Ascending aorta (tissue), 2 donors: ENCODE data around the gene MMS22L. TPM values are rescaled to one million over a fixed set of nuclear protein-coding genes. Genes with fewer than 3 reads are reported as not detected.

Experiments
- DNase-seq, 2 donors: peaks; one replicate each; pipeline ENCODE4 v3.0.0-alpha.2; 2019; ENCODE audit warnings: low spot score in 2 of 2
- H3K27ac ChIP-seq, 2 donors: fragments of 200-600 bp; sonication (generic); one replicate each; pipeline ENCODE4 v1.5.1; 2016 to 2017; ENCODE audit warnings: mild to moderate bottlenecking in 1 of 2
- H3K27me3 ChIP-seq: fragments of 200-600 bp; sonication (generic); one replicate; pipeline ENCODE4 v1.5.1; 2017
- H3K36me3 ChIP-seq, 2 donors: fragments of 200-600 bp; sonication (generic); one replicate each; pipeline ENCODE4 v1.5.1; 2016
- H3K4me1 ChIP-seq, 2 donors: fragments of 200-600 bp; sonication (generic); one replicate each; pipeline ENCODE4 v1.5.1; 2016 to 2017; ENCODE audit warnings: mild to moderate bottlenecking in 1 of 2
- H3K4me3 ChIP-seq, 2 donors: fragments of 200-600 bp; sonication (generic); one replicate each; pipeline ENCODE4 v1.5.1; 2016 to 2017; ENCODE audit warnings: mild to moderate bottlenecking in 1 of 2
- H3K9me3 ChIP-seq, 2 donors: fragments of 200-600 bp; sonication (generic); one replicate each; pipeline ENCODE4 v1.5.1; 2016
- CTCF ChIP-seq, 3 experiments: fragments of 200-600 bp in 2 of 3; fragments of 450-650 bp in 1 of 3; sonication (generic) in 2 of 3; IDR thresholded peaks; one replicate each; pipeline ENCODE4 v1.5.1; 2016 to 2019; ENCODE audit warnings: antibody characterized with exemption in 3 of 3, mild to moderate bottlenecking in 1 of 3, moderate library complexity in 1 of 3
- intact Hi-C: fragments of 100-400 bp; cut with DNase I; formaldehyde crosslinking; loops from one replicate; pipeline ENCODE4 v1.15.1; 2023
- total RNA-seq: library from RNA; depleted of rRNA; stranded (reverse); fragments of >200 nt; gene quantifications from one replicate; pipeline ENCODE4 v1.1.0, GENCODE V29; 2016

MMS22L gene
- total RNA-seq, 1 donor from 2014 or later = 21.9 TPM

- no peak overlapping the region for H3K27ac ChIP-seq
- no peak overlapping the region for H3K4me3 ChIP-seq
- no peaks in the 10 kb centered on the region for H3K27me3 ChIP-seq
- no peaks in the 10 kb centered on the region for H3K4me1 ChIP-seq
- TF ChIP-seq CTCF (IDR thresholded peaks at IDR 0.05) = no peak
- intact Hi-C loops = no loop called here
- DNase-seq = no peak
- H3K9me3 ChIP-seq = no peaks in the 10 kb centered on the region
- H3K36me3 ChIP-seq = no peaks in the 10 kb centered on the region
Measured at GRCh38 chr6:97292671-97293070, 9.7 kb upstream of the MMS22L start.

- TF ChIP-seq CTCF (IDR thresholded peaks at IDR 0.05) = no peak
- no peaks in the 10 kb centered on the region for H3K9me3 ChIP-seq
- no peaks in the 10 kb centered on the region for H3K27me3 ChIP-seq
- no peak overlapping the region for H3K4me3 ChIP-seq
- H3K4me1 ChIP-seq = no peaks in the 10 kb centered on the region
- DNase-seq = no peak
- no peaks in the 10 kb centered on the region for H3K36me3 ChIP-seq
- no peak overlapping the region for H3K27ac ChIP-seq
- intact Hi-C loops = no loop called here
Measured at GRCh38 chr6:97291896-97292295, 8.9 kb upstream of the MMS22L start.

- Histone ChIP-seq H3K36me3 (no peaks in the 10 kb centered on the region), H3K27me3 (no peaks in the 10 kb centered on the region), H3K4me1 (no peaks in the 10 kb centered on the region), H3K4me3 (no peak overlapping the region), H3K27ac (no peak overlapping the region), H3K9me3 (no peaks in the 10 kb centered on the region)
- no peak for TF ChIP-seq CTCF (IDR thresholded peaks at IDR 0.05)
- intact Hi-C loops = no loop called here
- DNase-seq = no peak
Measured at GRCh38 chr6:97289332-97289731, 6.3 kb upstream of the MMS22L start.

- H3K27ac ChIP-seq = no peak overlapping the region
- no peaks in the 10 kb centered on the region for H3K36me3 ChIP-seq
- no peak for TF ChIP-seq CTCF (IDR thresholded peaks at IDR 0.05)
- H3K4me1 ChIP-seq = no peaks in the 10 kb centered on the region
- H3K4me3 ChIP-seq = no peak overlapping the region
- H3K9me3 ChIP-seq = no peaks in the 10 kb centered on the region
- H3K27me3 ChIP-seq = no peaks in the 10 kb centered on the region
- intact Hi-C loops = no loop called here
- DNase-seq = no peak
Measured at GRCh38 chr6:97288188-97288587, 5.2 kb upstream of the MMS22L start.

GRCh38 chr6:97282238-97282725, 734 bp downstream of the MMS22L start:
- H3K27ac ChIP-seq = peak overlapping the region; percentile 50 to 58
- TF ChIP-seq CTCF (IDR thresholded peaks at IDR 0.05) = no peak
- H3K9me3 ChIP-seq = no peaks in the 10 kb centered on the region
- no peaks in the 10 kb centered on the region for H3K27me3 ChIP-seq
- no peak for DNase-seq
- peak overlapping the region; percentile 93 to 98 for H3K4me3 ChIP-seq
- H3K4me1 ChIP-seq = peaks cover 0 to 4% of the 10 kb centered on the region in 2 donors
- H3K36me3 ChIP-seq = no peaks in the 10 kb centered on the region
- intact Hi-C loops = loop anchor here (2.0 to 5.0 kb wide), 3 partner anchors 385 to 1705 kb away; partner anchors contain the start of genes MANEA and NDUFAF4

- H3K4me1 ChIP-seq = peaks cover 0 to 4% of the 10 kb centered on the region in 2 donors
- H3K4me3 ChIP-seq = no peak overlapping the region
- no peaks in the 10 kb centered on the region for H3K27me3 ChIP-seq
- no peak for DNase-seq
- H3K36me3 ChIP-seq = peaks cover 0 to 2% of the 10 kb centered on the region in 2 donors
- no peak for TF ChIP-seq CTCF (IDR thresholded peaks at IDR 0.05)
- no peaks in the 10 kb centered on the region for H3K9me3 ChIP-seq
- no peak overlapping the region for H3K27ac ChIP-seq
- intact Hi-C loops = loop anchor here (5.0 kb wide), 1 partner anchor 383 kb away; the partner anchor contains the start of gene NDUFAF4
Measured at GRCh38 chr6:97280766-97281165, 2.2 kb downstream of the MMS22L start.
